Small intestine (tissue), 7 donors: Measurements from ENCODE around the gene EIF3F. TPM values are rescaled to one million over a fixed set of nuclear protein-coding genes. Genes with fewer than 3 reads are reported as not detected.

ENCODE experiments used
- DNase-seq, 2 donors: peaks; one replicate each; pipeline versions ENCODE4 v3.0.0 to v3.0.0-alpha.2; 2013
- FAIRE-seq: peaks from 2 replicates; lab custom pipeline; 2012; peaks lifted over from hg19 to GRCh38; lab: Jason Lieb, UNC
- H3K27ac ChIP-seq, 3 donors: one replicate each; pipeline ENCODE4 v1.5.1; 2013; ENCODE audit warnings: low read length in 2 of 3, mild to moderate bottlenecking in 2 of 3, control low read depth in 1 of 3, inconsistent platforms in 1 of 3, low read depth in 1 of 3, moderate library complexity in 1 of 3
- H3K27me3 ChIP-seq, 3 donors: one replicate each; pipeline ENCODE4 v1.6.1; 2013; ENCODE audit warnings: low read length in 3 of 3, inconsistent platforms in 1 of 3; ENCODE audit not compliant: control insufficient read depth in 3 of 3, insufficient read depth in 3 of 3
- H3K36me3 ChIP-seq, 3 donors: one replicate each; pipeline ENCODE4 v1.6.1; 2013; ENCODE audit warnings: low read length in 3 of 3, inconsistent platforms in 1 of 3, low read depth in 1 of 3, mild to moderate bottlenecking in 1 of 3, moderate library complexity in 1 of 3; ENCODE audit not compliant: control insufficient read depth in 3 of 3, insufficient read depth in 2 of 3
- H3K4me1 ChIP-seq, 3 donors: one replicate each; pipeline ENCODE4 v1.6.1; 2013; ENCODE audit warnings: low read length in 2 of 3, inconsistent platforms in 1 of 3, low read depth in 1 of 3, mild to moderate bottlenecking in 1 of 3, moderate library complexity in 1 of 3; ENCODE audit not compliant: control insufficient read depth in 3 of 3, insufficient read depth in 2 of 3
- H3K4me3 ChIP-seq, 3 donors: one replicate each; pipeline ENCODE4 v1.5.1; 2013; ENCODE audit warnings: low read length in 3 of 3, control low read depth in 1 of 3, inconsistent platforms in 1 of 3, low read depth in 1 of 3, mild to moderate bottlenecking in 1 of 3, moderate library complexity in 1 of 3
- H3K9me3 ChIP-seq, 2 donors: one replicate each; pipeline ENCODE4 v1.6.1; 2013; ENCODE audit warnings: low read depth in 1 of 2, low read length in 1 of 2; ENCODE audit not compliant: control insufficient read depth in 2 of 2, insufficient read depth in 1 of 2
- WGBS, 3 donors: extraction: QIAGEN DNeasy Blood & Tissue Kit; methylation state at CpG; one replicate each; pipeline ENCODE4 v1.1.7; 2013; 5-methylcytosine and 5-hydroxymethylcytosine counted together
- polyA plus RNA-seq, 4 donors: library from polyadenylated mRNA; stranded (reverse) in 3 of 4; unstranded in 1 of 4; fragments of 200-250 nt in 3 of 4; fragments of 120-200 nt in 1 of 4; gene quantifications; one replicate each; pipeline versions ENCODE4 v1.2.1 to v1.2.3, GENCODE V29; 2013
- donor health status: healthy with polysubstance abuse.
- donor health status: control.
- donor health status: control.
- donor health status: Bipolar disorder and iron deficiency.
- donor health status: healthy.

Gene EIF3F
- polyA plus RNA-seq, 4 donors = 371 to 530 (median 444) TPM

- no peak overlapping the region for H3K4me3 ChIP-seq
- H3K4me1 ChIP-seq = no peaks in the 10 kb centered on the region
- WGBS, 3 donors = 66 to 74% (median 70%) methylated on average over 2 of the region's 2 CpGs
- H3K27me3 ChIP-seq = no peaks in the 10 kb centered on the region
- no peak overlapping the region for H3K27ac ChIP-seq
- no peaks in the 10 kb centered on the region for H3K36me3 ChIP-seq
- no peak for DNase-seq
- FAIRE-seq = no peak
- H3K9me3 ChIP-seq = no peaks in the 10 kb centered on the region
These were observed 56.6 kb downstream of the EIF3F start for GRCh38 chr11:8043756-8044155.

GRCh38 chr11:8045839-8046238 lies 58.7 kb downstream of the EIF3F start:
- Histone ChIP-seq H3K9me3 (no peaks in the 10 kb centered on the region), H3K27ac (no peak overlapping the region), H3K36me3 (no peaks in the 10 kb centered on the region), H3K27me3 (no peaks in the 10 kb centered on the region), H3K4me3 (no peak overlapping the region), H3K4me1 (no peaks in the 10 kb centered on the region)
- 41 to 49% (median 47%) methylated on average over 4 of the region's 4 CpGs for WGBS, 3 donors
- DNase-seq = no peak
- no peak for FAIRE-seq

GRCh38 chr11:8047382-8047781 lies 60.2 kb downstream of the EIF3F start:
- FAIRE-seq (no peak), DNase-seq (no peak)
- Histone ChIP-seq H3K4me1 (no peaks in the 10 kb centered on the region), H3K9me3 (no peaks in the 10 kb centered on the region), H3K36me3 (no peaks in the 10 kb centered on the region), H3K4me3 (no peak overlapping the region), H3K27ac (no peak overlapping the region), H3K27me3 (no peaks in the 10 kb centered on the region)
- WGBS, 3 donors = 51 to 66% (median 56%) methylated on average over 3 of the region's 3 CpGs

GRCh38 chr11:8049084-8049483 lies 61.9 kb downstream of the EIF3F start:
- DNase-seq (no peak), FAIRE-seq (no peak)
- no peaks in the 10 kb centered on the region for H3K4me1 ChIP-seq
- 89 to 90% (median 89%) methylated on average over 3 of the region's 3 CpGs for WGBS, 3 donors
- H3K9me3 ChIP-seq = no peaks in the 10 kb centered on the region
- H3K4me3 ChIP-seq = no peak overlapping the region
- H3K36me3 ChIP-seq = no peaks in the 10 kb centered on the region
- H3K27ac ChIP-seq = no peak overlapping the region
- H3K27me3 ChIP-seq = no peaks in the 10 kb centered on the region

Other genes with a start within 250 kb of the EIF3F start
- gene OR5P2, start 190.4 kb upstream of the EIF3F start, polyA plus RNA-seq = not detected
- gene OR5P3, start 156.5 kb upstream of the EIF3F start, polyA plus RNA-seq = not detected
- gene OR10A6, start 56.1 kb upstream of the EIF3F start, polyA plus RNA-seq = under 1 TPM in 1 of 4 donors, not detected in 3; 0.04 TPM
- gene OR10A3, start 45.6 kb upstream of the EIF3F start, polyA plus RNA-seq = under 1 TPM in 1 of 4 donors, not detected in 3; 0.01 TPM
- not detected for gene NLRP10, start 21.9 kb upstream of the EIF3F start, polyA plus RNA-seq
- 1 to 10 TPM in 2 of 4 donors, under 1 TPM in 1, not detected in 1; 0.54 to 8.8 (median 3.5) TPM for gene TUB, start 93.9 kb downstream of the EIF3F start, polyA plus RNA-seq
- gene RIC3, start 181.7 kb downstream of the EIF3F start, polyA plus RNA-seq = 1 to 10 TPM in 3 of 4 donors, under 1 TPM in 1; 0.45 to 3.7 (median 1.8) TPM